GM21825 (cell line): ENCODE data around the gene DOCK3.
A peak's percentile ranks its signal among the peaks of the same experiment; 100 is the strongest.
"Not testable (repeated sequence)": the region's sequence is repeated elsewhere in the genome, so short reads cannot be mapped to it uniquely, and the experiment has no call there.

Experiments
- ATAC-seq: cut with Tn5 transposase; IDR thresholded peaks from one replicate; pipeline ENCODE4 v1.9.1; 2021; ENCODE audit warnings: mild to moderate bottlenecking, moderate library complexity; ENCODE audit not compliant: unreplicated experiment

DOCK3 gene

GRCh38 chr3:50876947-50877346, 202.2 kb downstream of the DOCK3 start:
- ATAC-seq: no peak

DNA sequence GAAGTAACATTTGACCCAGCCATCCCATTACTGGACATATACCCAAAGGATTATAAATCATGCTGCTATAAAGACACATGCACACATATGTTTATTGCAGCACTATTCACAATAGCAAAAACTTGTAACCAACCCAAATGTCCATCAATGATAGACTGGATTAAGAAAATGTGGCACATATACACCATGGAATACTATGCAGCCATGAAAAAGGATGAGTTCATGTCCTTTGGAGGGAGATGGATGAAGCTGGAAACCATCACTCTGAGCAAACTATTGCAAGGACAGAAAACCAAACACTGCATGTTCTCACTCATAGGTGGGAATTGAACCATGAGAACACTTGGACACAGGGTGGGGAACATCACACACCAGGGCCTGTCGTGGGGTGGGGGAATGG, 208.0 kb downstream of the DOCK3 start:
- not testable (repeated sequence) for ATAC-seq

- ATAC-seq: no peak
Measured at GRCh38 chr3:50883755-50884154, 209.0 kb downstream of the DOCK3 start.

- ATAC-seq: no peak
Measured at GRCh38 chr3:50885070-50885850, 210.5 kb downstream of the DOCK3 start.

GRCh38 chr3:50890688-50891344, 216.1 kb downstream of the DOCK3 start:
- ATAC-seq: no peak

DNA sequence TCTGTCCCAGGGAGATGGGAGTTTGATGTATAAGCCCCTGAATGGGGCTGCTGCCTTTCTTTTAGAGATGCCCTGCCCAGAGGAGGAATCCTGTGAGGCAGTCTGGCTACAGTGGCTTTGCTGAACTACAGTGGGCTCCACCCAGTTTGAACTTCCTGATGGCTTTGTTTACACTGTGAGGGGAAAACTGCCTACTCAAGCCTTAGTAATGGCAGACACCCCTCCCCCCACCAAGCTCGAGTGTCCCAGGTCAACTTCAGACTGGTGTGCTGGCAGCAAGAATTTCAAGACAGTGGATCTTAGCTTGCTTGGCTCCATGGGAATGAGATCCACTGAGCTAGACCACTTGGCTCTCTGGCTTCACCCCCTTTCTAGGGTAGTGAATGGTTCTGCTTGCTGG, 226.4 kb downstream of the DOCK3 start:
- ATAC-seq: not testable (repeated sequence)

DNA sequence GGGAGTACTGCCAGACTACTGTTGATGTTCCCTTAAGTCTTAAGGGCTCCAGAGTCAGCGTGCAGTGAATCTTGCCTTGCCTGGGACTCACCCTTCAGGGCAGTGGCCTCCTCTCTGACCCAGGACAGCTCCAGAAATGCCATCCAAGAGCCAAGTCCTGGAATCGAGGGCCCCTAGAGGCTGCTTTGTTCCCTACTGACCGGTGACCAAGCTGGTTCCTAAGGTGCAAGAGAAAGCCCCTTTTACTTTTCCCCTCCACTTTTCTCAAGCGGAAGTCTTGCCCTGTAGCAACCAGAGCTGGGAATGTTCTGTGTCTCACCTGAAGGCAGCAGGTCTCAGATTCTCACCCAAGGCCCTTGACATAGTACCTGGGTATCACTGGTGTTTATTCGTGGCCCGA, 238.0 kb downstream of the DOCK3 start:
- no peak for ATAC-seq

DNA sequence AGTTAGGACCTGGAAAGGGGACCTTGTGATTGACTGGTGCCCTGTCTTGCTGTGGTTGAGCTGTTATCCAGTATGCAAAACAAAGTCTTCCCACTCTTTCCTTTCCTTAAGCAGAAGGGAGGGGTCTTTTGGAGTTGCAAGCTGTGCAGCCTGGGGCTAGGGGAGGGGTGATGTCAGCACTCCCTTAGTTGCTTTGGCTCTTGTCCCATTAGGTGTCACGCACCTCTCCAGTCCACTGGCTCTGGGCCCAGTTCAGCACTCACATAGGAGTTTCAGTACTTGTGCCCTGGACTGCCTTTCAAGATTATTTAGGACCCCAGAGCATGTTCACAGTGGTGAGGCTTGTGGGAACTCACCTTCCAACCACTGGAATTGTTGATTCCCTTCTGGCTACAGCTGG, 238.5 kb downstream of the DOCK3 start:
- ATAC-seq: no peak

- not testable (repeated sequence) for ATAC-seq
Measured at GRCh38 chr3:50922071-50922470, 247.3 kb downstream of the DOCK3 start.

DNA sequence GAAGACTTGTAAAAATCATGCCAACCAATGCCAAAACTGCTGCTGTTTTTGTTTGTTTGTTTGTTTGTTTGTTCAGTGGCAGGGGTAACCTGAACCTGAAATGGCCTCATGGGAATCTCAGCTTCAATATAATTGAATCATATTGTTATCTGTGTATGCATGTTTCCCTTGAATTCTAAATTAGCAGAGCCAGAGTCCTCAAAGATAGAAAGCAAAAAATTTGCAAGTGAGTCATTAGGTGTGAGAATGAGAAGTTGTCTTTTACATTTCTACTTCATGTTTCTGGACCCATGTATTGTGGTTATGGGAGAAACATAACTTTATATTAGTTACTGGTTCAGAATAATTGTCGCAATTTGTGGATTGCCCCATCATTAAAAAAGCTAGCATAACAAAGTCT, 249.2 kb downstream of the DOCK3 start:
- ATAC-seq: no peak

DNA sequence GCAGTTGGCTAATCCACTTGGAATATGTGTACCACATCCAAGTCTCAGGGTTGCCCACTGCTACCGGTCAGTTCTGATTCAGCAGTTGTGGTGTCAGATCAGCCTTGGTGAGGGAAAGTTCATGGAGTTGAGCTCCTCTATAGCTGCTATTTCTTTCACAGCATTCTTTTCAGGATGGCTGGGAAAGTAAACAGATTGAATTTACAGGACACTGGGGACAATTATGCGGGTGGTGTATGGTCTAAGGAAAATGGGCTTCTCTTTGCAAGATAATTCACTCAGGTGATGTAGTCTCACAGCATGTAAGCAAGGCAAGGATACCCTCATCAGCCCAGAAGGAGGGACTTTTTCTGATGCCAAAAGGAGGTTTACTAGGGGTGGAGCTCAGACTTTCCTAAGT, 249.9 kb downstream of the DOCK3 start:
- no peak for ATAC-seq

GRCh38 chr3:50926868-50927267, 252.1 kb downstream of the DOCK3 start:
- no peak for ATAC-seq

- ATAC-seq: no peak
Measured at GRCh38 chr3:50930371-50931208, 255.9 kb downstream of the DOCK3 start.

GRCh38 chr3:50932918-50933317, 258.2 kb downstream of the DOCK3 start:
- not testable (repeated sequence) for ATAC-seq

DNA sequence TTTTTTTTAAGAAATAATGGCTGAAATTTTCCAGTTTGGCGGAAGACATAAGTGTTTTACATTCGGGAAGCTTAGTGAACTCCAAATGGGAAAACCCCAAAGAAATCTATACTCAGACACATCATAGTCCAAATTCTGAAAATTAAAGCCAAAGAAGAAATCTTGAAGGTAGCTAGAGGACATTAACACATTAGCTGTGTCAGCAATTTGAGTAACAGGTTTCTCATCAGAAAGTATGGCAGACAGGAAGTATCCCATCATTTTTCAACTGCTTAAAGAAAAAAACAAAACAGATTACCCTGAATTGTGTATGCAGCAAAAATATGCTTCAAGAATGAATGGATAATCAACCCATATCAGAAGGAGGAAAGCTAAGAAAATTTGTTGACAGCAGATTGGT, 261.7 kb downstream of the DOCK3 start:
- ATAC-seq: no peak

DNA sequence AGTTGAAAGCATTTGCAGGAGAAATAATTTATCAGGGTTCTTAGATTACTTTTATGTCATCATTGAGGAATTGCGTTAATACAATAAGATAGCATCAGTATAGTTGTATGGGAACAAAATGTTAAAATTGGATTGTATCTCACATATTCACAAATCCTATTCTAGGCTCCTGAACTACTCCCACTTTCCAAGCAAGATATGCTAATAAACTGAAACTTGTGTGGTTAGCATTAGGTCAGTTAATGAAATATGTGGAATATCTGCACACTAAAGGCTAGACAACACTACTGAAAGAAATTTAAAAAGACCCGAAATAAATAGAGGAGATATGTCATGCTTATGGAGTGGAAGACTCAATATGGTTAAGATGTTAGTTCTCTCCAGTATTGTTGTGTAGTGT, 272.7 kb downstream of the DOCK3 start:
- no peak for ATAC-seq

DNA sequence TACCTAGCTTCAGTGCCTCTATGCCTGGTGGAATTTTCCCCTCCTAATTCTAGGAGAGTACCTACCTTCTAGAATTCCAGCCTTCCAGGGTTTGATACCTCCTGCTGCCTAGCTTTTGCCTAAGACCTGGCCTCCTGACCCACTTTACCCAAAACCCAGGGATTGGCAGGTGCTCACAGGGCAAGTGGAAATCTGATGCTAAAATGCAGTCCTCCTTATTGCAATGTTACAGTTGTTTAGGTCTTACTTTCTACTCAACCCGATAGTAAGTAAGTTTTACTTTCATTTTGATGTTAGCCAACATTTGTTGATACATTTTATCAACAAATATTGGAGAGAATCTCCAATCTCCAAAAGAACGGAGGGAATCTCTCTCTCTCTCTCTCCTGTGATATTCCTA, 275.9 kb downstream of the DOCK3 start:
- no peak for ATAC-seq

DNA sequence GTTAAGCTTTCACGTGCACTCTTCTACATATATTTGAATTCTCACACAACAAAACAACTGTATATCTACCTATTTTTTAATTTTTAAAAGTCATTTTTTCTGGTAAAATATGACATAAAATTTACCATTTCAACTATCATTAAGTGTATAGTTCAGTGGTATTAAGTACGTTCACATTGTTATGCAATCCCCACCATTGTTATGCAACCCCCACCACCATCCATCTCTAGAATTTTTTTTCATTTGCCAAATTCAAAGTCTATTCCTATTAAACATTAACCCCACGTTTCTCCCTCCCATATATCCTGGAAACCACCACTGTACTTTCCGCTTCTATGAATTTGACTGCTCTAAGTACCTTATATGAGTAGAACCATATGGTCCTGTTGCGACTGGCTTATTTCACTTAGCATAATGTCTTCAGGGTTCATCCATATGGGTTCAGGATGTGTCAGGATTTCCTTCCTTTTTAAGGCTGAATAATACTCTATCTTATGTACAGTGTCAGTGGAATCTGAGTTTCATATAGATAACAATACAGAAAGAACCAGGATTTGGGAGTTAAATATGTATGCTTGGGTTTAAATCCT, 279.2 kb downstream of the DOCK3 start:
- no peak for ATAC-seq

DNA sequence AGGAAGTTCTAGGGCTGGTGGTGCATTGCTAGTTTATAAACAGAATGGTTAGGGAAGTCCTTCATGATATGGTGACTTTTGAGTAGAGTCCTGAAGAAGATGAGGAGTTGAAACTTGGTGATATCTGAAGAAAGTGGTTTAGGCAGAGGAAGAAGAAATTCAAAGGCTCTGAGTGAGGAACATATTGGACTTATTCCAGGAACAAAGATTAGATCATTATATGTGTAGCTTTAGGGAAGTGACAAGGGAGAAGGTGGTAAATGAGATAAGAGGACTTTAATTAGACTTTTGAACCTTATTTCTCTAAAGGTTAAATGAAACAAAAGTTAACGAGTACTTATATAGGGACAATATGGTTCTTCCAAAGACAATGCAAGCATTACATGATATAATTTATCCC, 286.7 kb downstream of the DOCK3 start:
- ATAC-seq: no peak

- ATAC-seq: peak; percentile 63
Measured at GRCh38 chr3:50971487-50971924, 296.8 kb downstream of the DOCK3 start.

DNA sequence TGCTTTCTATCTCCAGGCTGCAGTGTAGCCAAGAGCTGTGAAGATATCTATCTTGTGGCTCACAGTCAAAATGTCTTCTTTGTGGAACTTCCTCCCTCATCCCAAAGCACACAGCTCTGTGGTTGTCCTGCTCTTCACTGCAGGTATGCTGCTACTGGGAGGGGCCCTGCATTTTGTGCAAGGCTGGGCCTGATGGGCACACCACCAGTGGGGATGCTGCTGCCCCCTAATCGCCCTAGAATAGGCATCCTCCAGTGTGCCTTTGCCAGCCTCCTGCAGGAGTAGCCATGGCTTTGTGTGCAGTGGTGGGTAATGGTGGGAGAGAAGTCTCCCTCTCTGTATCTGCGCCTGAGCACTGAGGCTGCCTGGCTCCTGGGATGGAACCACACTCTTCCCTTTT, 297.3 kb downstream of the DOCK3 start:
- ATAC-seq: no peak
